Neural crest cell (in vitro differentiated cells): ENCODE measurements around the gene ASRGL1. TPM values are rescaled to one million over a fixed set of nuclear protein-coding genes. Genes with fewer than 3 reads are reported as not detected.
"Not testable (repeated sequence)": the region's sequence is repeated elsewhere in the genome, so short reads cannot be mapped to it uniquely, and the experiment has no call there.

Experiments
- DNase-seq: peaks from one replicate; pipeline ENCODE4 v3.0.0; 2021; ENCODE audit warnings: low read depth, mixed read lengths, low spot score
- H3K27ac Mint-ChIP-seq: one replicate; pipeline ENCODE4 v1.8.0; 2021; ENCODE audit warnings: mild to moderate bottlenecking, mixed read lengths; ENCODE audit not compliant: unreplicated experiment
- H3K27me3 Mint-ChIP-seq: 2 replicates; pipeline ENCODE4 v1.8.0; 2021; ENCODE audit warnings: low read depth, mild to moderate bottlenecking, mixed read lengths
- H3K36me3 Mint-ChIP-seq: 2 replicates; pipeline ENCODE4 v1.8.0; 2021; ENCODE audit warnings: low read depth, mild to moderate bottlenecking, mixed read lengths
- H3K4me1 Mint-ChIP-seq: 2 replicates; pipeline ENCODE4 v1.8.0; 2021; ENCODE audit warnings: mixed read lengths
- H3K4me3 Mint-ChIP-seq: one replicate; pipeline ENCODE4 v1.8.0; 2021; ENCODE audit warnings: mild to moderate bottlenecking, mixed read lengths
- H3K9me3 Mint-ChIP-seq: 2 replicates; pipeline ENCODE4 v1.8.0; 2021; ENCODE audit warnings: mixed read lengths
- total RNA-seq: library from RNA; stranded (reverse); gene quantifications from 2 replicates; pipeline ENCODE4 v1.2.1, GENCODE V29; 2021
- TF ChIP-seq, protein P1 (sequence below): fragments of 200-600 bp; sonication (generic); conservative IDR thresholded peaks from 2 replicates; pipeline ENCODE4 v1.5.0; 2021; ENCODE audit warnings: antibody characterized with exemption, mild to moderate bottlenecking

Gene ASRGL1
- total RNA-seq, 1 donor from 2014 or later, result 57.5 TPM

DNA sequence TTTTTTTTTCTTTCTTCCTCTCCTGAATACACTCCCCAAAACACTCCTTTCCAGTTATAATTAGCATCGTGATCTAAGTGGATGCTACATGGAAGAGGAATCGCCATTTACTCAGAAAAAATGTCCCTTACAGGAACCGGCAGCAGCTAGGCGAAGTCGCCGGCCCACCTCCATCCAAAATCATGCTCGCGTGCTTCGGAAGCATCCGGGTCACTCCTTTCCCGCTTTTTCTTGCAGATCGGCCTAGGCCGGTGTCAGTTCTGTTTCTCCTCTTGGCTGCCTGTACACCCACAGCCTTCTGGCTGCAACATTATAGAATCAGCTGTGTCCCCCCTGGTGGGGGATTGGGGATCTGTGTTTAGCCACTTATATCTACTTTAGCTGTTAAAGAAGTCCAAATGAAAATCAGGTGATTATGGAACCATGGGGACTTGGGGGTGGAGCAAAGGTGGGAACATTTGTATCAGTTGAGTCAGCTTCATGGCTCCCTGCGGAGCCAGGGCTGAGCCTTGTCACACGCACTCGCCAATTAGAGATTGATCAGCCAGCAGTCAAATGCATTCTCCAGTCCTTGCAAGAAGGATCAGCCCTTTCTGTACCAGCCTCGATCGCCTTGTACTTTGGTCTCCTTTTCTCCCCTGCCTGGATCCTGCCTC is 36.3 kb downstream of the ASRGL1 start:
- Mint-ChIP-seq H3K27me3 (no peaks in the 10 kb centered on the region), H3K9me3 (no peaks in the 10 kb centered on the region), H3K27ac (no peak overlapping the region), H3K36me3 (peaks cover 20% of the 10 kb centered on the region), H3K4me3 (no peak overlapping the region), H3K4me1 (peaks cover 4% of the 10 kb centered on the region)
- TF ChIP-seq, protein P1, sequence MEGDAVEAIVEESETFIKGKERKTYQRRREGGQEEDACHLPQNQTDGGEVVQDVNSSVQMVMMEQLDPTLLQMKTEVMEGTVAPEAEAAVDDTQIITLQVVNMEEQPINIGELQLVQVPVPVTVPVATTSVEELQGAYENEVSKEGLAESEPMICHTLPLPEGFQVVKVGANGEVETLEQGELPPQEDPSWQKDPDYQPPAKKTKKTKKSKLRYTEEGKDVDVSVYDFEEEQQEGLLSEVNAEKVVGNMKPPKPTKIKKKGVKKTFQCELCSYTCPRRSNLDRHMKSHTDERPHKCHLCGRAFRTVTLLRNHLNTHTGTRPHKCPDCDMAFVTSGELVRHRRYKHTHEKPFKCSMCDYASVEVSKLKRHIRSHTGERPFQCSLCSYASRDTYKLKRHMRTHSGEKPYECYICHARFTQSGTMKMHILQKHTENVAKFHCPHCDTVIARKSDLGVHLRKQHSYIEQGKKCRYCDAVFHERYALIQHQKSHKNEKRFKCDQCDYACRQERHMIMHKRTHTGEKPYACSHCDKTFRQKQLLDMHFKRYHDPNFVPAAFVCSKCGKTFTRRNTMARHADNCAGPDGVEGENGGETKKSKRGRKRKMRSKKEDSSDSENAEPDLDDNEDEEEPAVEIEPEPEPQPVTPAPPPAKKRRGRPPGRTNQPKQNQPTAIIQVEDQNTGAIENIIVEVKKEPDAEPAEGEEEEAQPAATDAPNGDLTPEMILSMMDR, result no peak
- DNase-seq, result no peak

DNA sequence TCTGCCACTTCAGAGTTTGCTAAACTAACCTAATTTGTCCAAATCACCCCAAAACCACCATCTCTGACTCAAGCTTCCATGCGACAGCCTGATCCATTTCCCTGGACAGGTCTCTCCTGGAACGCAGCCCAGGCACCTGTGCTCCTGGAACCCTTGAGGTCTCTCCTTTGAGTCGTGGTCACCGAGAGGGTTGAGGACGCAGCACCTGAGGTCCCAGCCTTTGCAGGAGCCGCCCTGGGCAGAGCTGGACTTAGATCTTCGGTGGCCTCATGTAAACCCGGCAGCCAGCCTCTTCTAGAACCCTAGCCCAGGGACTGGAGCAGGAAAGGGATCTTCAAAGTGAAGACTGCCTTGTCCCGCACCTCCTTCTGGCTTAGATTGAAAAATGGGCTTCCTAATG is 37.6 kb downstream of the ASRGL1 start:
- H3K27me3 Mint-ChIP-seq, result no peaks in the 10 kb centered on the region
- H3K4me3 Mint-ChIP-seq, result no peak overlapping the region
- H3K4me1 Mint-ChIP-seq, result peaks cover 16% of the 10 kb centered on the region
- H3K36me3 Mint-ChIP-seq, result peaks cover 12% of the 10 kb centered on the region
- H3K27ac Mint-ChIP-seq, result no peak overlapping the region
- TF ChIP-seq, protein P1, result no peak
- H3K9me3 Mint-ChIP-seq, result no peaks in the 10 kb centered on the region
- no peak for DNase-seq

- TF ChIP-seq, protein P1, result peak; percentile 69
- not testable (repeated sequence) for H3K27me3 Mint-ChIP-seq, DNase-seq, H3K4me3 Mint-ChIP-seq, H3K36me3 Mint-ChIP-seq, H3K9me3 Mint-ChIP-seq, H3K27ac Mint-ChIP-seq
- H3K4me1 Mint-ChIP-seq, result peaks cover 31% of the 10 kb centered on the region
Measured at GRCh38 chr11:62378459-62379063, 41.3 kb downstream of the ASRGL1 start.

- DNase-seq, result peak; percentile 20
- H3K4me3 Mint-ChIP-seq, result peak overlapping the region; percentile 24
- H3K4me1 Mint-ChIP-seq, result peaks cover 31% of the 10 kb centered on the region
- not testable (repeated sequence) for H3K27me3 Mint-ChIP-seq, H3K36me3 Mint-ChIP-seq, H3K9me3 Mint-ChIP-seq
- H3K27ac Mint-ChIP-seq, result peak overlapping the region; percentile 80
Measured at GRCh38 chr11:62379586-62379985, 42.3 kb downstream of the ASRGL1 start.

- DNase-seq, result peak; percentile 31
- Mint-ChIP-seq H3K4me3 (peak overlapping the region; percentile 10), H3K4me1 (peaks cover 31% of the 10 kb centered on the region)
- H3K27me3 Mint-ChIP-seq, H3K36me3 Mint-ChIP-seq, H3K9me3 Mint-ChIP-seq, H3K27ac Mint-ChIP-seq: not testable (repeated sequence)
- TF ChIP-seq, protein P1, result peak; percentile 90
Measured at GRCh38 chr11:62380821-62381245, 43.6 kb downstream of the ASRGL1 start.

- Mint-ChIP-seq H3K36me3 (no peaks in the 10 kb centered on the region), H3K27ac (no peak overlapping the region), H3K4me1 (peaks cover 24% of the 10 kb centered on the region), H3K27me3 (no peaks in the 10 kb centered on the region), H3K9me3 (no peaks in the 10 kb centered on the region), H3K4me3 (no peak overlapping the region)
- no peak for DNase-seq
- TF ChIP-seq, protein P1, result no peak
Measured at GRCh38 chr11:62383822-62384221, 46.6 kb downstream of the ASRGL1 start.

DNA sequence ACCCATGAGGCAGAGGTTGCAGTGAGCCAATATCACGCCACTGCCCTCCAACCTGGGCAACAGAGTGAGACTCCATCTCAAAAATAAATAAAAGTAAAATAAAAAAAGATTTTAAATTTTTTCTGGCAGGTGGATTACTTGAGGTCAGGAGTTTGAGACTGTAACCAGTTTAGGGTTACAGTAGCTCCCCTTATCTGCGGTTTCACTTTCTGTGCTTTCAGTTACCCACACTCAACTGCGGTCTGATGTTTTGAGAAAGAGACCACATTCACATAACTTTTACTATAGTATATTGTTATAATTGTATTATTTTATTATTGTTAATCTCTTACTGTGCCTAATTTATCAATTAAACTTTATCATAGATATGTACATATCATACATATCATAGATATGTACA is 48.8 kb downstream of the ASRGL1 start:
- H3K27me3 Mint-ChIP-seq, DNase-seq, H3K27ac Mint-ChIP-seq, H3K4me1 Mint-ChIP-seq, H3K9me3 Mint-ChIP-seq, H3K4me3 Mint-ChIP-seq, H3K36me3 Mint-ChIP-seq: not testable (repeated sequence)
